Choroid plexus epithelial cell (primary cell): ENCODE measurements around the gene KCTD16.

Source experiments
- DNase-seq: peaks from one replicate; pipeline ENCODE4 v3.0.0-alpha.2; 2010; ENCODE audit warnings: low read depth
- H3K4me3 ChIP-seq: 2 replicates; pipeline ENCODE4 v1.5.1; 2011; ENCODE audit warnings: low read depth, mild to moderate bottlenecking, control low read depth, low read length, moderate library complexity
- CTCF ChIP-seq: conservative IDR thresholded peaks from 2 replicates; pipeline ENCODE4 v1.5.1; 2011; ENCODE audit warnings: low read depth, mild to moderate bottlenecking, control low read depth, inconsistent platforms, low read length, moderate library complexity

The KCTD16 gene

DNA sequence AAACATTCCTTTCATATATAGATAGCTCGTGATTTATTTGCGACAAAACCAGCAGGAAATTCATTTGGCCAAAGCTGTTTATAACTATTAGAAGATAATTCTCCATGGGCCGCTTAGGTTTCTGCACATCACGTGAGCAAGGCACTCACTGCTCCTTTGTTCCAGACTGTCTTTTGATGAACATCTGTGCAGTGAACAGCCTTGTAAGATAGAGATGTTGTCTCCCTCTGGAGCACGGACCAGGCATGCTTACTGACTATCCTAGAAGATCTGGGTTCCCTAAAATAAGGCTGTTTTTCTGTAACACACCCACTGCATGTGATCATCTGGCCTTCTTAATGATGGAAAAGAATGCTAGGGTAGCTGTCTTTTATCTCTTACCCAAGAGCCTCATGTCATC is 31.1 kb upstream of the KCTD16 start:
- H3K4me3 ChIP-seq: no peak overlapping the region
- DNase-seq: peak; percentile 70
- peak; percentile 53 for TF ChIP-seq CTCF

DNA sequence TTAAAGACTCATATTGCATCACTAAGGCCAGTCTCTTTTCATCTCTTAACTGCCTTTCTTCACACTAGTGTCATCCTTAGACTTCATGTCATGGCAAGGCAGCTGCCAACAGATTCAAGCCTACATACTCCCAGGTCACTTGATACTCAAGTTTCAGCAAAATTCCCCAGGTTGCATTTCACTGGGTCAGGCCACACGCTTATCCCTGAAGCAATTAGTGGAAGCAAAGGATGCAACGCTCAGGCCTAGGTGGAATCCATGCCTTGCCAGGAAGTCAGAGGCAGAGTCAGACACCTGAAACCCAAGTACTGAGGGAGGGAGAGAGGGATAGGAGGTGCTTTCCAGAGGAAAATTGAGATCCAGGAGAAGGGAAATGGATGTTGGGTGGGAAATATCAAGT is 29.1 kb upstream of the KCTD16 start:
- DNase-seq: no peak
- TF ChIP-seq CTCF: no peak
- no peak overlapping the region for H3K4me3 ChIP-seq

GRCh38 chr5:144142139-144142823 is 28.4 kb upstream of the KCTD16 start:
- DNase-seq: peak; percentile 75
- peak; percentile 76 for TF ChIP-seq CTCF

DNA sequence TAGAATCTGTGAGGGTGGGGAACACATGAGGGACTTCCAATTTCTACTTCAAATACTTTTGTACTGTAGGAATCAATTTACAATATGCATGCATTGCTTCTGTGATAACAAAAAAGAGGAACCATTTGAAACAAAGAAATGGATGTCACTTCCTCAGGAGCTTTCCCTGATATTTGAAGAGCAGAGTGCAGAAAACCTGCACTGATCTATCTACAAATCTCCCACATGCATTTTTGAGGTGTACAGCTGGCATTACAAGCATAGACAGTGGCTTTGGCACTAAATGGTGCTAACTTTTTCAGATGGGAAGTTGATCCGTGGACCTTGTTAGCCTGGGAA is 27.9 kb upstream of the KCTD16 start:
- H3K4me3 ChIP-seq: no peak overlapping the region
- no peak for DNase-seq
- TF ChIP-seq CTCF: peak; percentile 1

More at GRCh38 chr5:144142139-144142823, 28.4 kb upstream of the KCTD16 start:
- H3K4me3 ChIP-seq: no peak overlapping the region

DNA sequence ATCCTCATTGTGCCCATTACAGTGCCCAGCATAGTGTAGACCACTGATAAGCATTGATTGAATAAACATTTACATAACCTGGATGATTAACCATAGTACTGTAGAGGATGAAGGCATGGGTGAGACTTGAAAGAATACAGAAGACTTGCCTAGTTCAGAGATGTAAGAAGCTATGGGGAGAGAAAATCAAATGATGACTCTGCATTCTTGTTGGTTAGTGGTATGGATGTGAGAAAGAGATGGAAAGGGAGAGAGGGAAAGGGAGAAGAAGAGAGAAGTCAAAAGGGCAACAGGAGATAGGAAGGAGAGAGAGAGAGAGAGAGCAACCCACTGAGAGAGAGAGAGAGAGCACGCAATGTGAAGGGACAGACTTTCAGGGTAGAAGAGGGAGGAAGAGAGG is 27.0 kb upstream of the KCTD16 start:
- TF ChIP-seq CTCF: no peak

GRCh38 chr5:144144956-144145751 is 25.5 kb upstream of the KCTD16 start:
- peak; percentile 20 for DNase-seq
- TF ChIP-seq CTCF: no peak
- no peak overlapping the region for H3K4me3 ChIP-seq

More for the DNA sequence above, 27.0 kb upstream of the KCTD16 start:
- no peak for DNase-seq
- no peak overlapping the region for H3K4me3 ChIP-seq
